ENCODE measurements around the gene EEF1AKMT4.

DNA sequence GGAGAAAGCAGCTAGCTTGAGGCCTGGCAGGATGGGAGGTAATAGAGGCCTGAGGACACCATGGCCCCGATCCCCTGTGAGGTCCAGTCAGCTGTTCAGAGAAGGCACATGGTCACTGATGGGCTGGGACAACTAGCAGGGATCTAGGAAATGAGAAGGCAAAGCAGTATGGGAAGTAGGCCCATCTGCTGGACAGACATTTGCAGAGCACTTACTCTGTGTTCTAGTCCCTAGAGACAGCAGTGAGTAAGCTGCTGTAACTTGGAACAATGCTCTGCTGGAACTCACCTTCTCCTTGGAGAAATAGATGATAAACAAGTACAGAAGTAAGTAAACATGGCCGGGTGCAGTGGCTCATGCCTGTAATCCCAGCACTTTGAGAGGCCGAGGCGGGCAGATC lies 33.5 kb downstream of the EEF1AKMT4 start:
- TF ChIP-seq, protein P1, sequence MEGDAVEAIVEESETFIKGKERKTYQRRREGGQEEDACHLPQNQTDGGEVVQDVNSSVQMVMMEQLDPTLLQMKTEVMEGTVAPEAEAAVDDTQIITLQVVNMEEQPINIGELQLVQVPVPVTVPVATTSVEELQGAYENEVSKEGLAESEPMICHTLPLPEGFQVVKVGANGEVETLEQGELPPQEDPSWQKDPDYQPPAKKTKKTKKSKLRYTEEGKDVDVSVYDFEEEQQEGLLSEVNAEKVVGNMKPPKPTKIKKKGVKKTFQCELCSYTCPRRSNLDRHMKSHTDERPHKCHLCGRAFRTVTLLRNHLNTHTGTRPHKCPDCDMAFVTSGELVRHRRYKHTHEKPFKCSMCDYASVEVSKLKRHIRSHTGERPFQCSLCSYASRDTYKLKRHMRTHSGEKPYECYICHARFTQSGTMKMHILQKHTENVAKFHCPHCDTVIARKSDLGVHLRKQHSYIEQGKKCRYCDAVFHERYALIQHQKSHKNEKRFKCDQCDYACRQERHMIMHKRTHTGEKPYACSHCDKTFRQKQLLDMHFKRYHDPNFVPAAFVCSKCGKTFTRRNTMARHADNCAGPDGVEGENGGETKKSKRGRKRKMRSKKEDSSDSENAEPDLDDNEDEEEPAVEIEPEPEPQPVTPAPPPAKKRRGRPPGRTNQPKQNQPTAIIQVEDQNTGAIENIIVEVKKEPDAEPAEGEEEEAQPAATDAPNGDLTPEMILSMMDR (optimal IDR thresholded peaks at IDR 0.05 in 1 of 3, IDR thresholded peaks at IDR 0.05 in 1 of 3, conservative IDR thresholded peaks at IDR 0.05 in 1 of 3; ENCODE audit: extremely low read depth in 1 of 3, insufficient read depth in 2 of 3, low read length in 3 of 3): no peak
- TF ChIP-seq EZH2 (IDR thresholded peaks at IDR 0.05; ENCODE audit: low read length): no peak
